K562 (cell line): Measurements from ENCODE around the gene LPAR5. TPM values are rescaled to one million over a fixed set of nuclear protein-coding genes. Genes with fewer than 3 reads are reported as not detected.

Experiments
- ATAC-seq: fragments of 200-7000 bp; cut with Tn5 transposase; 3 replicates; pipeline ENCODE4 v1.9.1; 2020; ENCODE audit warnings: moderate library complexity
- BruUV-seq: library from RNA; stranded (reverse); fragments of 400-500 nt; replicated peaks from 2 replicates; lab custom pipeline; 2021; lab: Mats Ljungman, UMichigan
- CTCF ChIA-PET: fragments of 300-600 bp; formaldehyde crosslinking; extraction: SDS; loops from one replicate; lab custom pipeline; 2021; ENCODE audit warnings: low intra/inter-chr PET ratio; lab: Yijun Ruan, JAX
- POLR2A ChIA-PET: fragments of 300-600, 350-650 bp; sonication (Branson Sonifier 250); formaldehyde crosslinking; extraction: SDS; loops from one replicate; lab custom pipeline; 2021; ENCODE audit warnings: antibody characterized with exemption, inconsistent platforms; lab: Yijun Ruan, JAX
- DNase-seq, 4 experiments: peaks; one replicate each; pipeline versions ENCODE4 v3.0.0 to v3.0.0-alpha.2; 2011 to 2018; ENCODE audit warnings: low spot score in 3 of 4, mixed read lengths in 3 of 4; ENCODE audit errors: extremely low read depth in 1 of 4
- FAIRE-seq: peaks from 2 replicates; lab custom pipeline; 2011; peaks lifted over from hg19 to GRCh38; lab: Jason Lieb, UNC
- H2AFZ ChIP-seq: 2 replicates; pipeline ENCODE4 v1.6.0; 2011; ENCODE audit warnings: low read depth, low read length, control low read depth, inconsistent platforms
- H3K27ac ChIP-seq: fragments of 200-600 bp; 3 replicates; pipeline ENCODE4 v1.8.0; 2011; ENCODE audit warnings: low read depth, mild to moderate bottlenecking, control low read depth, inconsistent platforms, low read length, moderate library complexity, mixed read lengths; ENCODE audit errors: extremely low read depth
- H3K27me3 ChIP-seq, 2 experiments: fragments of 300-600 bp in 1 of 2; 2 replicates in 1 of 2; 3 replicates in 1 of 2; pipeline versions ENCODE4 v1.6.0 to v1.8.0; 2011; ENCODE audit warnings: inconsistent platforms in 2 of 2, low read length in 2 of 2, mild to moderate bottlenecking in 1 of 2, mixed read lengths in 1 of 2, moderate library complexity in 1 of 2; ENCODE audit not compliant: control insufficient read depth in 2 of 2, insufficient read depth in 2 of 2
- H3K36me3 ChIP-seq: fragments of 300-600 bp; 3 replicates; pipeline ENCODE4 v1.8.0; 2011; ENCODE audit warnings: mild to moderate bottlenecking, low read length, inconsistent platforms; ENCODE audit not compliant: control insufficient read depth, insufficient read depth
- H3K4me1 ChIP-seq, 2 experiments: fragments of 200-600 bp in 1 of 2; replicated peaks in 1 of 2; 2 replicates in 1 of 2; 3 replicates in 1 of 2; pipeline versions ENCODE4 v1.5.1 to v1.8.0; 2011; ENCODE audit warnings: inconsistent platforms in 2 of 2, low read length in 2 of 2, mild to moderate bottlenecking in 1 of 2, mixed read lengths in 1 of 2, moderate library complexity in 1 of 2; ENCODE audit not compliant: control insufficient read depth in 2 of 2, insufficient read depth in 2 of 2
- H3K4me2 ChIP-seq: 2 replicates; pipeline ENCODE4 v1.6.1; 2011; ENCODE audit warnings: low read length, control low read depth, inconsistent platforms, mixed read lengths; ENCODE audit not compliant: insufficient read depth
- H3K4me3 ChIP-seq: fragments of 200-600 bp; sonication (generic), shearing (Covaris generic); 2 replicates; pipeline ENCODE4 v1.5.1; 2016; ENCODE audit warnings: control low read depth, inconsistent platforms
- H3K79me2 ChIP-seq: fragments of 200-600 bp; 3 replicates; pipeline ENCODE4 v1.8.0; 2011; ENCODE audit warnings: low read length, inconsistent platforms; ENCODE audit not compliant: control insufficient read depth, insufficient read depth
- H3K9ac ChIP-seq, 2 experiments: 2 replicates each; pipeline versions ENCODE4 v1.6.0 to v1.6.1; 2011; ENCODE audit warnings: low read depth in 2 of 2, low read length in 2 of 2, control low read depth in 1 of 2, inconsistent platforms in 1 of 2, mild to moderate bottlenecking in 1 of 2, mixed read lengths in 1 of 2; ENCODE audit not compliant: insufficient read depth in 1 of 2
- H3K9me1 ChIP-seq: one replicate; pipeline ENCODE4 v1.6.0; 2011; ENCODE audit warnings: inconsistent platforms, mild to moderate bottlenecking, low read length, moderate library complexity; ENCODE audit not compliant: control insufficient read depth, insufficient read depth
- H3K9me3 ChIP-seq: replicated peaks from 2 replicates; pipeline ENCODE4 v1.5.1; 2011; ENCODE audit warnings: low read depth, low read length, inconsistent platforms; ENCODE audit not compliant: control insufficient read depth, insufficient read depth
- H4K20me1 ChIP-seq: replicated peaks from 2 replicates; pipeline ENCODE4 v1.6.1; 2011; ENCODE audit warnings: low read length, inconsistent platforms, mixed read lengths; ENCODE audit not compliant: control insufficient read depth, insufficient read depth
- BHLHE40 ChIP-seq: IDR thresholded peaks from 2 replicates; pipeline ENCODE4 v1.6.1; 2011; ENCODE audit warnings: low read length, improper control_type of control experiment
- HNRNPK ChIP-seq: fragments of 200-400 bp; formaldehyde crosslinking; IDR thresholded peaks from one replicate; pipeline ENCODE4 v1.6.1; 2018; ENCODE audit warnings: mild to moderate bottlenecking, low read depth, low read length; ENCODE audit not compliant: poor library complexity, severe bottlenecking
- RAD21 ChIP-seq, 2 experiments: fragments of 250-450 bp in 1 of 2; fragments of 450-650 bp in 1 of 2; sonication (Bioruptor Pico) in 1 of 2; formaldehyde crosslinking in 1 of 2; IDR thresholded peaks in 1 of 2; conservative IDR thresholded peaks in 1 of 2; 2 replicates each; pipeline versions ENCODE4 v1.4.0 to v1.8.0; 2020 to 2022; ENCODE audit warnings: mild to moderate bottlenecking in 2 of 2, moderate library complexity in 1 of 2
- SMC3 ChIP-seq: conservative IDR thresholded peaks from 2 replicates; pipeline ENCODE4 v1.6.1; 2011; ENCODE audit warnings: low read depth, low read length, improper control_type of control experiment; ENCODE audit not compliant: insufficient read depth
- WGBS: fragments of 100-300 bp; shearing (Covaris generic); methylation state at CpG from one replicate; pipeline ENCODE4 v1.1.6; 2016; ENCODE audit warnings: low coverage, mixed read lengths; ENCODE audit not compliant: insufficient coverage; ENCODE audit errors: missing lambda C conversion rate; 5-methylcytosine and 5-hydroxymethylcytosine counted together
- in situ Hi-C: fragments of 300-500 bp; cut with MboI; formaldehyde crosslinking; loops from 4 replicates; pipeline ENCODE4 v1.15.0; 2018; ENCODE audit warnings: inconsistent platforms, mixed read lengths
- intact Hi-C: fragments of 100-400 bp; cut with micrococcal nuclease; formaldehyde crosslinking; loops from 2 replicates; pipeline ENCODE4 v1.14.2; 2022
- polyA plus RNA-seq, 8 experiments: library from polyadenylated mRNA; depleted of rRNA in 4 of 8; stranded (reverse) in 5 of 8; unstranded in 3 of 8; fragments of >200 nt; fragmentation: Nextera tagmentation in 2 of 8; fragmentation: Illumina TruSeq in 1 of 8; extraction: Ambion mirVana in 2 of 8; extraction: Trizol in 1 of 8; gene quantifications; 2 replicates each; pipeline versions ENCODE4 v1.2.1 to v1.2.3, GENCODE V29; 2011 to 2014; ENCODE audit warnings: inconsistent platforms in 1 of 8, missing spikeins in 1 of 8
- total RNA-seq, 7 experiments: library from RNA; depleted of rRNA in 6 of 7; stranded (reverse); fragments of >200 nt in 6 of 7; fragmentation: Illumina TruSeq in 2 of 7; extraction: Trizol in 2 of 7; gene quantifications; 2 replicates each; pipeline versions ENCODE4 v1.2.1 to v1.2.3, GENCODE V29; 2011 to 2021; ENCODE audit warnings: low replicate concordance in 1 of 7
- TF ChIP-seq, protein P1 (sequence below), 2 experiments: fragments of 250-450 bp in 1 of 2; fragments of 450-650 bp in 1 of 2; sonication (Bioruptor Pico) in 1 of 2; IDR thresholded peaks; 2 replicates each; pipeline versions ENCODE4 v1.6.1 to v1.8.0; 2016 to 2021; ENCODE audit warnings: mild to moderate bottlenecking in 2 of 2, moderate library complexity in 2 of 2, missing compliant biosample characterization in 1 of 2, missing genetic modification characterization in 1 of 2
- TF ChIP-seq, protein P2 (sequence below), 3 experiments: IDR thresholded peaks in 2 of 3; conservative IDR thresholded peaks in 1 of 3; 2 replicates each; pipeline ENCODE4 v1.5.1; 2011 to 2012; ENCODE audit warnings: low read length in 3 of 3, mild to moderate bottlenecking in 3 of 3, control low read depth in 2 of 3, improper control_type of control experiment in 1 of 3, inconsistent platforms in 1 of 3, low read depth in 1 of 3, mixed read lengths in 1 of 3, moderate library complexity in 1 of 3; ENCODE audit not compliant: insufficient read depth in 2 of 3

Gene LPAR5
- total and polyA plus RNA-seq, 9 of the 15 experiments (the other 6 are each of a cell fraction or from before 2014, with no cell fraction given) = 1.3 to 11.7 (median 3.6) TPM

DNA sequence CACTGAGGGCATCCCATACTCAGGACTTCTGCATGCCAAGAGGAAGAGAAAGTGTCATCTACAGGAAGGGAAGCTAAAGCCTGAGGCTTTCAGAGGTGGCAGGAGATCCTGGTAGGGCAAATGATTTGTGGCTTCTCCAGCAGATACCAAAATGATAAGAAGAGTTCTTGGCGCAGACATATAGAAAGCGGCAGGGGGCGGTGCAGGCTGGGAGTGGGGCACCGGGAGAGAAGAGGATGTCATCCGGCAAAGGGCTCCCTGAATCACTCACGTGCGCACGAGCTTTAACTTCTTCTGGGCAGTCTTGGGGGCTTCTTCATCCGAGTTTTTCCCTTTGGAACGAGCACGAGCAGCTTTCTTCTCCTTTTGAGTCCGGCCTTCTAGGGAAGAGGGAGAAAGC is 16.6 kb upstream of the LPAR5 start:
- ChIA-PET POLR2A (no interaction called here), CTCF (no interaction called here)
- ATAC-seq (0 out of 3 replicates have a peak, but pooled peaks have one; percentile 60), FAIRE-seq (no peak), DNase-seq (peak in 3 of 4 experiments; percentile 17 to 30 (median 22))
- in situ Hi-C loops (no loop called here), intact Hi-C loops (no loop called here)
- no peaks in the 10 kb centered on the region for H3K9me3 ChIP-seq
- no peak overlapping the region for H3K9ac ChIP-seq
- WGBS = 64% methylated on average over 7 of the region's 12 CpGs
- H4K20me1 ChIP-seq = no peaks in the 10 kb centered on the region
- no peaks in the 10 kb centered on the region; a peak in 2 of 5 replicates for H3K4me1 ChIP-seq
- H3K79me2 ChIP-seq = no peaks in the 10 kb centered on the region
- H3K36me3 ChIP-seq = peaks cover 12% of the 10 kb centered on the region; the same call in 2 of the 3 replicates
- no peaks in the 10 kb centered on the region for H3K9me1 ChIP-seq
- no TSS peak for BruUV-seq
- no peak overlapping the region for H3K4me3 ChIP-seq
- TF ChIP-seq, protein P1, sequence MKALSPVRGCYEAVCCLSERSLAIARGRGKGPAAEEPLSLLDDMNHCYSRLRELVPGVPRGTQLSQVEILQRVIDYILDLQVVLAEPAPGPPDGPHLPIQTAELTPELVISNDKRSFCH (CRISPR knock-in tag; IDR thresholded peaks at IDR 0.05) = no peak
- TF ChIP-seq, protein P1 (tag; IDR thresholded peaks at IDR 0.05) = no peak
- TF ChIP-seq SMC3 (no peak), HNRNPK (no peak), BHLHE40 (peak; percentile 46; the same call in 1 of the 2 replicates), RAD21 (CRISPR knock-in tag; conservative IDR thresholded peaks at IDR 0.05 in 1 of 2, IDR thresholded peaks at IDR 0.05 in 1 of 2) (peak; percentile 5 to 15; a peak in 1 of 4 replicates)
- TF ChIP-seq, protein P2, sequence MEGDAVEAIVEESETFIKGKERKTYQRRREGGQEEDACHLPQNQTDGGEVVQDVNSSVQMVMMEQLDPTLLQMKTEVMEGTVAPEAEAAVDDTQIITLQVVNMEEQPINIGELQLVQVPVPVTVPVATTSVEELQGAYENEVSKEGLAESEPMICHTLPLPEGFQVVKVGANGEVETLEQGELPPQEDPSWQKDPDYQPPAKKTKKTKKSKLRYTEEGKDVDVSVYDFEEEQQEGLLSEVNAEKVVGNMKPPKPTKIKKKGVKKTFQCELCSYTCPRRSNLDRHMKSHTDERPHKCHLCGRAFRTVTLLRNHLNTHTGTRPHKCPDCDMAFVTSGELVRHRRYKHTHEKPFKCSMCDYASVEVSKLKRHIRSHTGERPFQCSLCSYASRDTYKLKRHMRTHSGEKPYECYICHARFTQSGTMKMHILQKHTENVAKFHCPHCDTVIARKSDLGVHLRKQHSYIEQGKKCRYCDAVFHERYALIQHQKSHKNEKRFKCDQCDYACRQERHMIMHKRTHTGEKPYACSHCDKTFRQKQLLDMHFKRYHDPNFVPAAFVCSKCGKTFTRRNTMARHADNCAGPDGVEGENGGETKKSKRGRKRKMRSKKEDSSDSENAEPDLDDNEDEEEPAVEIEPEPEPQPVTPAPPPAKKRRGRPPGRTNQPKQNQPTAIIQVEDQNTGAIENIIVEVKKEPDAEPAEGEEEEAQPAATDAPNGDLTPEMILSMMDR (IDR thresholded peaks at IDR 0.05 in 2 of 3, conservative IDR thresholded peaks at IDR 0.05 in 1 of 3; ENCODE audit: insufficient read depth in 2 of 3, low read depth in 1 of 3, low read length in 3 of 3) = peak; percentile 25 to 35 (median 34); a peak in 4 of 6 replicates
- no peaks in the 10 kb centered on the region for H3K27me3 ChIP-seq
- H2AFZ ChIP-seq = no peak overlapping the region
- no peak overlapping the region for H3K4me2 ChIP-seq
- H3K27ac ChIP-seq = no peak overlapping the region
